NOMO-1 (cell line): ENCODE measurements around the gene CHRDL2.

Source experiments
- DNase-seq, 2 experiments: peaks; one replicate each; lab custom pipeline; 2025; ENCODE audit not compliant: unreplicated experiment in 2 of 2; lab: John Stamatoyannopoulos, UW

CHRDL2 gene

DNA sequence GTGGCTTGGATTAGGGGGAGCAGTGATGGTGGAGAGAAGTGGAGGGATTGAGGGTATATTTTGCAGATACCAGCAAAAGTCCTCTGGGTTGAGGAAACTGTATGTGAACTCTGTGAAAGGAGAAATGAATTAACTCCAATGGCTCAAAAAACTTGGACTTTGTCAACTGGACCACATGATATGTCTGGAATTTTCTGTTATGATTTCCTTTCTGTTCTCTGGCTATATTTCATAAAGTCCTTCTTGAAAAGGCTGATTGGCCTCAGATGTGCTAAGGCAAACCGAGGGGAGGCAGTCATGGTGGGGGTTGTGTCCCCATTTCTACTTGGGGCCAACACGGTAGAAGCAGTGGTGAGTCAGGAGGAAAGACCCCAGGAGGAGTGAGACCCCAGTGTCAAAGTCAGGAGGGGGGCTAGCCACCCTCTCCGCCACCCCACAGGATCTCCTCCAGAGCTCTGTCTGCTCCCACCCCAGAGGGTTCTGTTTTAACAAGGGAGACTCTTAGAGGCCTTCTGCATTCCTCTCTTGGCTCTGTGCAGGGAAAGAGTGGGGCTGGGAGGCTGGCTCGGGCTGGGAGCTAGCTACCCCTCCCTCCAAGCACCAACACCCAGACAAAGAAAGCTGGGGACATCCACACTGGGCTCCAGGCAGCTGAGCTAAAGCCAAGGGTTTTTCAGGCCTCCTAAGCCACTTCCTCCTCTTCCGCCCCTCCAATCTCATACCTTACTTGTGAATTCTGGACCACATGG lies 13.8 kb downstream of the CHRDL2 start:
- DNase-seq = no peak

- DNase-seq = no peak
Observed at GRCh38 chr11:74714904-74715303, 16.3 kb downstream of the CHRDL2 start.

DNA sequence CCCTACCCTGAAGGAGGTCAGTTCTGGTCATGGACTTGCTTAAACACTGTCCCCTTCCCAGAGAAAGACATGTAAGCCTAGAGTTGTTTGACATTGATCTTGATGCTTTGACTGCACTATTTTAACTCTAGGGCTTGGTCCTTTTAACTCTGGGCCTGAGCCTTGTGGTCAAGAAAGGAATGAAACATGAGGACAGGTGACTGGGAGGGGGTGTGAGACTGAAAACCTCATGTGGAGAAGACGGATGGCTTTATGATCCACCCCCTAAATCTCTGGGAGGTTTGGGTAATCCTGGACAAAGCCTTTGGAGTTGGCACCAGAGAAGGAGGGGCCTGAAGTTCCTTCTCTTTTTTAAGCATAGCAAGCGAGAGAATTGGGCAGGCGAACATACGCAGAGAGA lies 17.5 kb downstream of the CHRDL2 start:
- DNase-seq = no peak

- no peak for DNase-seq
Observed at GRCh38 chr11:74710281-74710938, 20.8 kb downstream of the CHRDL2 start.

DNA sequence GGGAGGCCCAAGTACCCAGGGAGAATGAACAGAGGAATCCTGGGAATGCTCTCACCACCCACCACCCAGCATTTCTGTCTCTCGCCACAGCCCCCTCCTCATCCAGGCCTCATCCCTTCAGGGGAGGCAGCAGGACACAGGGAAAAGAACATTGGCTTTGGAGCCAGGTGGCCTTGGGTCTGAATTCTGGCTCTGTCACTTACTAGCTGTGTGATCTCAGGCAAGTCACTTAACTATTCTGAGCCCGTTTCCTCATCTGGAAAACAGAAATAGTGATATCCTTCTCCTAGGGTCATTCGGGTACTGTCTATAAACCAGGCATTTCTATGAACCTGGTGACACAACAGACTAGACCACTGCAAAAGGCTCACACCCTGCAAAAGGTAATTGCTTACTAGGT lies 22.1 kb downstream of the CHRDL2 start:
- DNase-seq = no peak

DNA sequence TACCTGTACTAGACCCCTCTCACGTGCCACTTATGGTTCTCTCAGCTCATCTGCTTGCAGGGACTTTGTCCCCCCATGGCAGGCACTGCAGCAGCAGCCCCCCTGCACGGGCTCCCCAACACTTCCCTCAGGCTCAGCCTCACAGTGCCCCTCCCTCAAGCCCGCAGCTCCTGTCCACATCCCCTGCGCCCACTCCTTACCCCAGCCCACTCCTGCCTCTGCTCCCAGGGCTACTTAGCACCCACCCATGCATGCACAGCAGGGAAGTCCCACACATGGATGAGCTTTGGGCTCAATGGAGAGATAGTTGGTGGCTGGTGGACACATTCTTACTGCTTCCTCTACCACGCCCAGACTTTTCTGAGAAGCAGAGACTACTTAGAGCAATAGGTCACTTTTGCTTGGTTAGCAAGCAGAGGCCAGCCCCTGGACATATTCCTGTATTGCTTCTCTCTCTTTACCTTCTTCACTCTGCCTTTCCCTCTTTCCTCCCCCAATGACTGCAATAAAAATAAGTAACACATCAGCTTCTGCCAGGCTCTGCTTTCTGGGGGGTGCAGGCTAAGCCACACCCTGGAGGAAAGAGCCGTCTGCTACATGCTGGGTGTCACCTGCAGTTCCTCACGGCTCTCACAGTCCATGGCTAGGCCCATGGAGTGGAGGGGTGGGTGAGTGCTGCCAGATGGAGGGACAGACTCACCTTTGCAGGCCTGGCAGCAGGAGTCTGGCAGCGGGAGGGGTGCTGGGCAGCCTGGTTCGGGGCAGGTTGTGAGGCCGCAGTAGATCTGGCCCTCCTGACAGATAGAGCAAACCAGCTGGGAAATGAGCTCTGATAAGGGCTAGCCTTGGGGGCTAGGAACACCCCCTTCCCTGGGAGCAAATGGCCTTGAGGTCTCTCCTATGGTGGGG lies 23.4 kb downstream of the CHRDL2 start:
- no peak for DNase-seq

DNA sequence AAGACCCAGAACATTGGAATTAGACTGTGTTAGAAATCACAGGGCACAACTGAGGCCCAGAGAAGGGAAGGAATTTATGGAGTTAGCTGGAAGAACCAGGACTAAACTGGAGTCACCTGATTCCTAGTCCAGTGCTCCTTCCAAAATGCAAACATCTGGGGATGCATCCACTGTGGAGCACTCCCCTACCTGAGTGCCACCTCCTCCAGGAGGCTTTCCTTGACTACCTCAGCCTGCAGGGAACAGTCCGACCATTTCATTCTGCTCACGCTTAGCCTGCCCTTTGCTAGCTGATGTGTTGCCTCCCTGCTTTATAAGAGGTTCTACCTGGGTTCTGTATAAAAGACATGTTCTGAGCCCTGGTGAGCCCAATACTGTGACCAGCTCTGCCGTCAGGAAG lies 24.0 kb downstream of the CHRDL2 start:
- DNase-seq = no peak

GRCh38 chr11:74703211-74703610 lies 28.0 kb downstream of the CHRDL2 start:
- no peak for DNase-seq

DNA sequence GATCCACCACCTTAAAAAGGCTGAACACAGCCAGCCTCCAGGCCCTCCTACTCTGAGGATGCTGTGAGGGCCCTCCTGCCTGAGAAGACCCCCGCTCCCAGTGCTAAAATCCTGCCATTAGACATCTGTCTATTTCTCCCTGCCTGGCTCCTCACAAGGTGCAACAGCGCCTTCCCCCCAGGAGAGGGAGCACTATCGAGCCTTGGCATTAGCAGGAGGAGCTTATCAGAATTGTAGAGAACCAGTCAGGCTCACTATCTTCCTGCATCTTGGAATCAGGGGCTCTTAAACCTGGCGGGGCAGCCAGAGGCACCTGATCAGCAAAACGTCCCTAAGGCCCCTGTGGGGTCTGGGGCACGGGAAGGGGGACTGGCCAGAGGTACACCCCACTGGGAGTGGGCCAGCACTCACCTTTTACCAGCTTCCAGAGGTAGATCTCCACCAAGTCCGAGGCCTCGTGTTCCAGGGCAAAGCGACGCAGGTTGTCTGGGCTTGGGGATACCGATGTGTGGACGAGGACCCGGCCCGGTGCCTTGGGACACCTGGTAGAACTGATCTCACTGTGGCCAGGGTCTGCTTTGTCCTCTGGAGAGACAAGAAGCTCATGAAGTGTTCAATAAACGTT lies 28.7 kb downstream of the CHRDL2 start:
- peak; percentile 41 to 60 for DNase-seq

GRCh38 chr11:74701351-74701750 lies 29.9 kb downstream of the CHRDL2 start:
- DNase-seq = no peak

DNA sequence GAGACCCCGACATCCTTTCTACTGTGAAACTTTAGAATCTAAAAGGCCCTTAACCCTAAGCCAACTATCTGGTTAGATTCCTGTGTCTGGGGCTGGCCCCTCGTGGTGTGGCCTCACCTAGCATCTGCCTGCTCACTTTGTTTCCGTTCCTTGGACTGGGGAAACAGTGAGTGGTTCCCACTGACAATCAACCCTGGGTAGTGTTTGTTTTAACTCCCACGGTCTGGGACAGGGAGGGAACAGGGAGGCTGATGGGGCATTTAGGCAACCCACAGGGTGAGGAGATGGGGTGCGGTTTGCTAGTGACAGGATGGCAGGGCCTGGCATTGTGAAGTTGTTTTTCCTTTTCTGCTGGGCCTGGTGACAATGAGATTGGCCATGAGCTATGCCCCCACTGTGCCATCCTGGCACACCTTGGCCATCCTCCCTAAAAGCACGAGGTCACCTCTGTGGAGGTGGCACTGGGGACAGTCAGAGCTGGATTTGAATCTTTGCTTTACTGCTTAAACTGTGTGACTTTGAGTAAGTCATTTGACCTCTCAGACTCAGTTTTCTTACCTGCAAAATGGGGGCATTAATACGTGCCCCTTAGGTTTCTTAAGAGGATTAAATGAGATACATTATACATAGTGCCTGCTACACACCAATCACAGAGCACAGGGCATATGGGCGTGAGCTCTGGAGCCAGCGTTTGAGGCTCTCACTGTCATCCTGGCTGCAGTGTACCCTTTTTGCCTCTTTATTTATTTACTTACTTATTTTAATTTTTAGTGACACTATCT lies 31.4 kb downstream of the CHRDL2 start:
- no peak for DNase-seq

- no peak for DNase-seq
Observed at GRCh38 chr11:74697722-74698121, 33.5 kb downstream of the CHRDL2 start.

GRCh38 chr11:74696939-74697675 lies 34.1 kb downstream of the CHRDL2 start:
- DNase-seq = no peak

- no peak for DNase-seq
Observed at GRCh38 chr11:74696500-74696899, 34.7 kb downstream of the CHRDL2 start.

DNA sequence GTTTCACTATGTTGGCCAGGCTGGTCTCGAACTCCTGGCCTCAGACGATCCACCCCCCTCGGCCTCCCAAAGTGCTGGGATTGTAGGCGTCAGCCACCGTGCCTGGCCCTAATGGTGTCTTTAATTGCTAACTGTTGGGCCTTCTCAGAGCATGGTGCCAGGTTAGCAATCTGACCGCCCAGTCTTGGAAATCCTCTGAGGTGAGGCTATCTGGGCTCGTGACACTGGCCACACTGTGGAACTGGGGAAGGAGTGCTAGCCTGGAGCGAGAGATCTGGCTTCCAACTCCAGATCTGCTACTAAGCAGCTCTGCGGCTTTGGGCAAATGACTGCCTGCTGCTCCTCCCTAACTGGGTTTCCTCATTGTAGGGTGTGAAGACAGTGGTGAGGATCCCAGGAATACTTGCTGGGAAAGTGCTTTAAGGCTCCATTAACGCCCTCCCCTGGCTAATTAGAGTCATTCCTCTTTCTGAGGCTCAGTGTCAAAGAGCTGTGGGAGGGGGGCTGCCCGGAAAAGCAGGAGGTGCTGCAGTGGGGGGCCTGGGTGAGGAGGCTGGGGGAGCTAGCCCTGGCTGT lies 35.4 kb downstream of the CHRDL2 start:
- DNase-seq = no peak

GRCh38 chr11:74694136-74694930 lies 36.9 kb downstream of the CHRDL2 start:
- DNase-seq = no peak

DNA sequence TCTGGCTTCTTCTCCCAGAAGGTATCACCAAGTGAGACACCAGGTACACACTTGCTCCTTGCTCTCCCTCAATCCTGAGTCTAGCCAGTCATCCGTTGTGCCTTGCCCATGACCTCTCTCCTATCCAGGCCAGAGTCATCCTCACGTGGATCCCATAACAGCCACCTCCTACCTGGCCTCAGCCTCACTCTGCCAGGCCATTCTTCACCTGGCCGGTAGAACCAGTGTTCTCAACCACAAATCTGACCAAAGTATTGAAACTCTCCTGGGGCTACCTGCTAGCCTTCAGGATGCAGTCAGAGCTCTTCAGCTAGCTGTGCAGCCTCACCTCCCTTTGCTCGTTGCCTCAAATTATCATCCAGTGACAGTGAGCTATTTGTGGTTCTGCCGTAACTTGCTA lies 37.7 kb downstream of the CHRDL2 start:
- no peak for DNase-seq

DNA sequence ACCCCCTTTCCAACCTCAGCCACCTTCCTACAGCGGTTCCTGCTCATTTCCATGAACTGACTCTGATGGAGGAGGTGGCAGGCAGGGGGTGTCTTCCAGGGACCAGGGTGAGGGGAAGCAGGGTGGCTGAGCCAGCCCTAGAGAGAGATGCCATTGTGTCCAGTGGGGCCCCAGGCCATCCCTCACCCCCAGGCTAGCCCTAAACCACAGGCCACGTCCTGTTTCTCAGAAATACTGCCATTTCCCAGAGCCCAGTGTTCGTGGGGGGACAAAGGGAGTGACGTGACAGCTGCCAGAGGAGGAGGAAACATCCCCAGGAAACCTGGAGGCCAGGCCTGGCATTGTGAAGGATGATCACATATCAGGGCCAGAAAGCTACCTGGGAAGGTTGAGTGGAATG lies 39.5 kb downstream of the CHRDL2 start:
- no peak for DNase-seq
